ENCODE data around the gene ERV3-1.
"Not testable (repeated sequence)": the region's sequence is repeated elsewhere in the genome, so short reads cannot be mapped to it uniquely, and the experiment has no call there.

Gene ERV3-1

DNA sequence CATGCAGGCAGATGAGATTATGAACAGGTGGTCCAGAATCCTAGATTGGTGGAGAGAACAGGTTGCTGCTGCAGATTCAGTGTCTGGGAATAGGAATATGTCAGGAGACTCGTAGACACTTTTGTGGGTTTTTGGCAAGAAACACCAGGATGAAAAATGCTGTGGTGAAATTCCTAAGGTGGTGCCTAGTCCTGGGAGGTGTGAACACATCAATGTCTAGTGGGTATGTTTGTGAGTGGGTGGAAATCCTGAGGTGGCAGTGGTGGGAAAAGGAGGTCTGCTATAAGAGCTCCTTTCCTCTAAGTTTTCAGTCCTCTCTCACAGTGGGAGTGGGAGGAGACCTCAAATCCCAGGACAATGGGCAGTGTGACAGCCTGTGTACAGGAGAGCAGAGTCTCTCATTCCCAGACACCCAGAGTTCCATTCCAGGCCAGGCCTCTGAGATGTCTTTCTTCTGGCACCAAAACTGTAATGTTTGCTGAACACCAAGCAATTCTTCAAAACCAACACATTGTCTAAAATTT lies 5.1 kb downstream of the ERV3-1 start:
- DNase-seq (ENCODE audit: low spot score): no peak

GRCh38 chr7:64999165-65000004 lies 7.1 kb downstream of the ERV3-1 start:
- peak; percentile 76 for DNase-seq (ENCODE audit: low spot score)

GRCh38 chr7:64998865-64999164 lies 7.7 kb downstream of the ERV3-1 start:
- DNase-seq (ENCODE audit: low spot score): no peak

GRCh38 chr7:64997927-64998391 lies 8.5 kb downstream of the ERV3-1 start:
- DNase-seq (ENCODE audit: low spot score): no peak

GRCh38 chr7:64997164-64997908 lies 9.2 kb downstream of the ERV3-1 start:
- DNase-seq (ENCODE audit: low spot score): no peak

DNA sequence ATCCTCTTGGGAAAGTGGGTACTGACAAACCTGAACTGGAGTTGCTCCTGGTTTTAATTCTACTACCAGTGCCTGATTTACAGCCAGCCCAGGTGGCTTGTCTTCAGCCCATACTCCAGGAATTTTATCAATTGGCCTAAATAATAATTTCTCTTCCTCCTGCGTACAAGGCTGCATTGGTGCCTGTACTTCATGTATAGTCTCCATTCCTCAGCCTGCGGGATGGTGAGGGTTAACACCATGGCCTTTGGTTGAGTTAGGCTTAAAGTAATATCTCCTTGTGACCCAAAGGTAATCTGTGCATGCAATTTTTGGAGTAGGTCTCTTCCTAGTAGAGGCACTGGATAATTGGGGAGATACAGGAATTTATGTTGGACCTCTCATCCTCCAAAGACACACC lies 10.2 kb downstream of the ERV3-1 start:
- no peak for DNase-seq (ENCODE audit: low spot score)

GRCh38 chr7:64993901-64994300 lies 12.6 kb downstream of the ERV3-1 start:
- no peak for DNase-seq (ENCODE audit: low spot score)

DNA sequence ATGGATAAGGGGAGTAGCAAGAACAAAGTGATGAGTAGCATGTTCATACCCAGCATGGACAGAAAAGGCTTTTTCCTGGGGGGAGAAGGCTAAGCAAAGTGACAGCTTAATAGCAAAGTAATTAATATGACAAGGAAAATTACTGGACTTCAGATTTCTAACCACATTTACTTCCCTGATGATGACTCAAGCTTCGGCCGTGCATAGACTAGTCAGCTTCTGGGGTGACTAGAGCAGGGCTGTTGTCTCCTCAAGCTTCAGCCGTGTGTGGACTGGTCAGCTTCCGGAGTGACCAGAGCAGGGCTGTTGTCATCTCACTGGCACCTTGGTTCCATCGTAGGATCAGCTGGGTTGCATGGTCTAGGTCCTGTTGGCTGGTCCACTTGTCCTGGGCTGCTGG lies 13.5 kb downstream of the ERV3-1 start:
- DNase-seq (ENCODE audit: low spot score): no peak

GRCh38 chr7:64990936-64991335 lies 15.6 kb downstream of the ERV3-1 start, which contains the start of gene ZNF117:
Gene ZNF117, minus strand, starts transcription at chr7:64991036.
- DNase-seq (ENCODE audit: low spot score): no peak

DNA sequence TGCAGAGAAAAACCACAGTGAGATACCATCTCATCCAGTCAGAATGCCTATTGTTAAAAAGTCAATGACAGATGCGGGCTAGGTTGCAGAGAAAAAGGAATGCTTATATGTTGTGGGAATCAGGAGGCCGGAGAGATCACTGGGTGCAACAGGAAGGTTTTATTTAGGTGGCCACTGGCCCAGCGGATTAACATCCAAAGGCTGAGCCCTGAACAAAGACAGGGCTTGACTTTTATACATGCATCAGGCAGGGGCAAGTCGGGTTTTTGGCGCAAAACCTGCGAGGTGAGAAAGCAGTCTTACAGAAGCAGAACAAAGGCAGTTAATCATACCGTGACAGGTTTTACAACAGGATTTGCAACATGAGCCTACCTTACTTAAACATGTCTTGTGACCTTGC lies 16.3 kb downstream of the ERV3-1 start:
- no peak for DNase-seq (ENCODE audit: low spot score)

DNA sequence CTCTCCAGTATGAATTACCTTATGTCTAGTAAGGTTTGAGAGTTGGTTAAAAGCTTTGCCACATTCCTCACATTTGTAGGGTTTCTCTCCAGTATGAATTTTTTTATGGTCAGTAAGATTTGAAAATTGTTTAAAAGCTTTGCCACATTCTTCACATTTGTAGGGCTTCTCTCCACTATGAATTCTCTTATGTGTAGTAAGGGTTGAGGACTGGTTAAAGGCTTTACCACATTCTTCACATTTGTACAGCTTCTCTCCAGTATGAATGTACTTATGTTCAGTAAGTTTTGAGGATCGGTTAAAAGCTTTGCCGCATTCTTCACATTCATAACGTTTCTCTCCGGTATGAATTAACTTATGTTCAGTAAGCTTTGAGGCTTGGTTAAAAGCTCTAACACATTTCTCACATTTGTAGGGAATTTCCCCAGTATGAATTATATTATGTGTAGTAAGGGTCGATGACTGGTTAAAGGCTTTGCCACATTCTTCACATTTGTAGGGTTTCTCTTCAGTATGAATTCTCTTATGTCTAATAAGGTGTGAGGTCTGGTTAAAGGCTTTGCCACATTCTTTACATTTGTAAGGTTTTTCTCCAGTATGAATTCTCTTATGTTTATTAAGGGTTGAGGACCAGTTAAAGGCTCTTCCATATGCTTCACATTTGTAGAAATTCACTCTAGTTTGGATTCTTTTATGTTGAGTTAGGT lies 27.8 kb downstream of the ERV3-1 start:
- no peak for DNase-seq (ENCODE audit: low spot score)

DNA sequence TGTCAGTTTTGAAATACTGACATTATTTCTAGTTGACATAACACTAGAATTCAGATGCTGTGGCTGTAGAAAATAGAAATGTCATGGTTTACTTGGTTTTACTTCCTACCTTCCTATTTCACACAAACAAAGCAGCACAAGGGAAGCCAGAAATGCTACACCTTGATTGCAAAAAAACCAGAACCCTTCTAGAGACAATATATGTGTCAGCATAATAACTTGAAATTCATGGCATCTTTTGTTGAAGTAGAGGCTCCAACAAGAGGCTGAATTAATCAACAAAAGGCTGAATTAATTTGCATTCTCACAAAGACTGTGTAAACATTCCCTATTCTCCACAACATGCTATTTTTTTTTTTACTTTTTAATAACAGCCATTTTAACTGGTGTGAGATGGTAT lies 40.9 kb downstream of the ERV3-1 start:
- DNase-seq (ENCODE audit: low spot score): no peak

DNA sequence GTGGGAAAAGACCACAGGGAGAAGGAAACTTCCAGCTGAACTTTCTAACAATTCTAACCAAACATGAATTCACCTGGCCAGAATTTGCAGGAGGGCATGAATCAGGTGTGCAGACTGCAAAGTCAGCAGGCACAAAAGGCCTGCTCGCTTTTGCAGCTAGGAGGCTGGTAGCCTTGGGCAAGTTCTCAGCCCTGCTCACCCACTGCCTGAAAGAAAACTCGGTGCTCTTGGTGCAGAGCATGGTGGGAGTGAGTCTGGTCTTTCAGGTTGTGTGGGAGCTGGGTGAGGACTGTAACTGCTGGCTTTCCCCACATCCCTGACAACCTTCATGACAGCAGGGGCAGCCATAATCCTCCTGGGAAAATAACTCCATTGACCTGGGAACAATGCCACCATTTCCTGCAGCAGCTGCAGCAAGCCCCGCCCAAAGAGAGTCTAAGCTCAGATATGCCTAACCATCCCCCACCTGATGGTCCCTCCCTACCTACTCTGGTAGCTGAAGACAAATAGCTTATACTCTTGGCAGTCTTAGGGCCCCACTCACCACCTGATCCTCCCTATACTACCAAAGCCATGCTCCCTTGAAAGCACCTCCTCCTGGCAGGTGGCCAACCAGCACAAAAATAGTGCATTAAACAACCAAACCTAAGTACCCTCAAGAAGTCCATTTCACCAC lies 47.3 kb downstream of the ERV3-1 start:
- DNase-seq (ENCODE audit: low spot score): peak; percentile 20

GRCh38 chr7:64951250-64951848 lies 55.1 kb downstream of the ERV3-1 start:
- peak; percentile 86 for DNase-seq (ENCODE audit: low spot score)

- not testable (repeated sequence) for DNase-seq (ENCODE audit: low spot score)
Observed at GRCh38 chr7:64950673-64951072, 55.8 kb downstream of the ERV3-1 start.

DNA sequence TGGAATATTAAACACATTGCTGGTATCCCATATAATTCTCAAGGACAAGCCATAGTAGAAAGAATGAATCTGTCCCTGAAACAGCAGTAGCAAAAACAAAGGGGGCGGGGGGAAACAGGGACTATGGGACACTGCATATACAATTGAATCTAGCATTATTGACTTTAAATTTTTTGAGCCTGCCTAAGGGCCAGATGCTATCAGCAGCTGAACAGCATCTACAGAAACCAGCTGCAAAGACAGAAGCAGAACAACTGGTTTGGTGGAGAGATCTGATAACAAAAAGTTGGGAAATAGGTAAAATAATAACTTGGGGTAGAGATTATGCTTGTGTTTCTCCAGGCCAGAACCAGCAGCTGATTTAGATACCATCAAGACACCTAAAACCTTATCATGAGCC lies 57.7 kb downstream of the ERV3-1 start:
- not testable (repeated sequence) for DNase-seq (ENCODE audit: low spot score)

- no peak for DNase-seq (ENCODE audit: low spot score)
Observed at GRCh38 chr7:64947252-64948000, 59.1 kb downstream of the ERV3-1 start.

DNA sequence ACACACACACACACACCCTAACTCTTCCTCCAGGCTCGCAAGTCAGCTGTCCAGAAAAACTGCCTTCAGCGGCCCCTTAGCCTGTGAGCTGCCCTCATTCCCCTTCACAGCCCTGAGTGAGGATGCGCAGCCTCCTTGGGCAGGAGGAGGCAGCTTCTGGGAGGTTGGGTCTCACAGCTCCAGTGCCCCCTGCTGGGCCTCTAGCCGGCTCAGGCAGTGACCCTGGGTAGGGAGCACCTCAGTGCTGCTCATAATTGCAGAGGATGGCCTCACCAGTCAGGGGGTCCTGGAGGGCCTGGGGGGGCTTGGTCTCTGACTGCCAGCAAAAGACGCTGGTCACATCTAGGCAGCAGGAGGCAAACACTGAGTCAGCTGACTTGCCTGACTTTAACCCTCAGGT lies 59.7 kb downstream of the ERV3-1 start:
- DNase-seq (ENCODE audit: low spot score): peak; percentile 44

DNA sequence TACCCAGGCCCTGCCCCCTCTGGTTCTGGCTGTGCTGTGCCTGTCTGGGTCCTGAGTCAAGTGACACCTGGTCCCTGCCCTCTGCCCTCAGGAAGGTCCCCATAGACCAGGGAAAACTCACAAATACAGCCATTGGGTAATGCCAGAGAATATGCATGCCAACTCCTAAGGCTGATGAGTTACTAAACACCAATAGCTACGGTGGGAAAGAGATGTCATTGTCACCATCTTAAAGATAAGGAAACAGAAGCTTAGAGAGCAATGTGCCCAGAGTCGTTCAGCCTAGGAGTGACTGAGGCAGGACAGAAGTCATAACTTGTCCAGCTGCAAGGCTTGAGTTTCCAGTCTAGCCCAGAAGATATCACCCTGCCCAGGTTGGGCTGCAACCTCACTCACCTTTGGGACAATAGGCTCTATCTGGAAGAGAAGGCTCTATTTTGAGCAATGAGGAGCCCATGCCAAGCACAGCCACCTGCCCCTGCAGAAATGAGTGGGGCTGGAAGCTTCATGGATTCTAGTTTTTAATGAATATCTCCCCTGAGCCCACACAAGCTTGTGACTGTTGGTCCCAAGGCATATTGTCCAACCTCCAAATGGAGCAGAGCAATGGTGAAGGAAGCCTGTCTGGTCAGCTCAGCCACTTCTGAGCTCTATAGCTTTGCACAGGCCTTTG lies 60.8 kb downstream of the ERV3-1 start:
- DNase-seq (ENCODE audit: low spot score): no peak

Data from NAMALWA (cell line).